Adipose tissue (tissue), 3 donors: Measurements from ENCODE around the gene BCOR. TPM values are rescaled to one million over a fixed set of nuclear protein-coding genes. Genes with fewer than 3 reads are reported as not detected.

ENCODE experiments used
- H3K27ac ChIP-seq: one replicate; pipeline ENCODE4 v1.5.1; 2013; ENCODE audit warnings: low read depth, low read length
- WGBS, 3 donors: extraction: QIAGEN DNeasy Blood & Tissue Kit; methylation state at CpG; one replicate each; pipeline ENCODE4 v1.1.7; 2013; 5-methylcytosine and 5-hydroxymethylcytosine counted together
- polyA plus RNA-seq, 3 donors: library from polyadenylated mRNA; stranded (reverse); fragments of 200-250 nt; gene quantifications; one replicate each; pipeline ENCODE4 v1.2.3, GENCODE V29; 2013
- donor health status: healthy with polysubstance abuse.
- donor health status: Bipolar disorder and iron deficiency.
- donor health status: healthy.

Gene BCOR
- polyA plus RNA-seq, 3 donors: 5.8 to 11.8 (median 7.7) TPM

DNA sequence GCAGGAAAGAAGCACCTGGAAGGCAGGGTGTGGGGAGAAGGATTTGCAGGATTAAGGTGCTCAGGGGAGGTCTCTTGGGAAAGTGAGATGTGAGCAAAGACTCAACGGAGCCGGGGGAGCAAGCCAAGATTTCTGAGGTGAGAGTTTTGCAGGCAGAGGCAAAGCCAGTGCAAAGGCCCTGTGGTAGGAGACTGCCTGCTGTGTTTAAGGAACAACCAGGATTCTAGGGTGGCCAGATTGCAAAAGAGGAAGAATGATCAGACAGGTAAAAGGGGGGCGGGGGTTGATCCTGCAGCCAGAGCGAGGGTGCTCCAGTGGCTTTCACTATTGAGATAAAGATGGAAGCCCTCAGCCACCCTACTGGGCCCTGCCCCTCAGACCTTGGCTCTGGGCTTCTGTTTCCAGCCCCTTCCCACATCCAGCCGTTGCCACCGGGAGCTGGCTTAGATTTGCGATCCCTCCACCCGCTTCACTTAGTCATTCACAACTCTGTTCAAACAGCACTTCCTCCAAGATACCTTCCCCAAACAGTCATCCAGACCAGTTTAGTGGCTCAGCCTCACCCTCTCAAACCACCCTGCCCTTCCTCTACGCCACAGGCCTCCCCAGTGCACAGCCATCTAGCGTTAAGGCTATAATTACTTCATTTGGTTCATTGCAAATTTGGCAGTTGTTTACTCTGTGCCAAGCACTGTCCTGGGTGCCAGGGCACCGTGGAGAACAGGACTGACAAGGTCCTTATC lies 23.3 kb upstream of the BCOR start:
- 67 to 92% (median 71%) methylated on average over 11 of the region's 11 CpGs for WGBS, 3 donors
- H3K27ac ChIP-seq: no peak overlapping the region

- no peak overlapping the region for H3K27ac ChIP-seq
- 69 to 92% (median 77%) methylated on average over 3 to 6 of the region's 6 CpGs for WGBS, 3 donors
These were observed 20.0 kb upstream of the BCOR start for GRCh38 chrX:40117715-40118285.

GRCh38 chrX:40116925-40117324 lies 19.2 kb upstream of the BCOR start:
- no peak overlapping the region for H3K27ac ChIP-seq
- WGBS, 3 donors: 73 to 96% (median 88%) methylated on average over 9 of the region's 9 CpGs

DNA sequence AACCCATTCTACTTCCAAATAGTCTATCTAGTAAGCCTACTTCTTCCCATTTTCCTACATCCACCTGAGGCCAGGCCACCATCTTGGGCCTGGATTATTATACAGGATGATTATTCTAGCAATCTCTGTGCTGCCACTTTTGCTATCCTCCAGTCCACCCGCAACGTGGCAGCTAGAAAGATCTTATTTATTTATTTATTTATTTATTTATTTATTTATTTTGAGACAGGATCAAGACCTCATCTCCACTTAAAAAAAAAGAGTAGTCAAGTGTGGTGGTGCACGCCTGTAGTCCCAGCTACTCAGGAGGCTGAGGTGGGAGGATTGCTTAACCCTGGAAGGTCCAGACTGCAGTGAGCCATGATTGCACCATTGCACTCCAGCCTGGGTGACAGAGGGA lies 15.2 kb upstream of the BCOR start:
- H3K27ac ChIP-seq: no peak overlapping the region
- 91 to 97% (median 93%) methylated on average over 3 of the region's 3 CpGs for WGBS, 3 donors

GRCh38 chrX:40111868-40112267 lies 14.1 kb upstream of the BCOR start:
- 60 to 98% (median 85%) methylated on average over 4 of the region's 4 CpGs for WGBS, 3 donors
- no peak overlapping the region for H3K27ac ChIP-seq

GRCh38 chrX:40109288-40110008 lies 11.7 kb upstream of the BCOR start:
- WGBS, 3 donors: 1 to 3% (median 1%) methylated on average over 36 to 83 of the region's 84 CpGs
- H3K27ac ChIP-seq: no peak overlapping the region

DNA sequence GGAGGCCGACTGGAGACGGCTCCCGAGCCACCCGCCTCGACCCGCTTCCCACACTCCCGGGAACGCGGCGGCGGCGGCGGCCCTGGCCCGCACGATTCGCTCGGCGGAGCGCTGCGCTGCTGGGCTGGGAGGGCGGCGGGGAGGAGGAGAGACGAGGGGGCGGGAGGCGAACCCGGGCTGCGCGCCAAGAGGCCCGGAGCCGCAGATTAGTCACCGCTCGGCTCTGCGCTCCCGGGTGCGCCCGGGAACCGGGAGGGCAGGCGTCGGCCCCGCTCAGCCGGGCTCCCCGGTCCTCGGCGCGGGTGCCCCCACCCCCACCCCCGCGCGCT lies 11.2 kb upstream of the BCOR start:
- H3K27ac ChIP-seq: no peak overlapping the region
- WGBS, 3 donors: 0 to 12% (median 1%) methylated on average over 5 to 36 of the region's 48 CpGs

GRCh38 chrX:40108162-40108958 lies 10.6 kb upstream of the BCOR start:
- 7 to 30% (median 14%) methylated on average over 44 to 66 of the region's 66 CpGs for WGBS, 3 donors
- H3K27ac ChIP-seq: no peak overlapping the region

DNA sequence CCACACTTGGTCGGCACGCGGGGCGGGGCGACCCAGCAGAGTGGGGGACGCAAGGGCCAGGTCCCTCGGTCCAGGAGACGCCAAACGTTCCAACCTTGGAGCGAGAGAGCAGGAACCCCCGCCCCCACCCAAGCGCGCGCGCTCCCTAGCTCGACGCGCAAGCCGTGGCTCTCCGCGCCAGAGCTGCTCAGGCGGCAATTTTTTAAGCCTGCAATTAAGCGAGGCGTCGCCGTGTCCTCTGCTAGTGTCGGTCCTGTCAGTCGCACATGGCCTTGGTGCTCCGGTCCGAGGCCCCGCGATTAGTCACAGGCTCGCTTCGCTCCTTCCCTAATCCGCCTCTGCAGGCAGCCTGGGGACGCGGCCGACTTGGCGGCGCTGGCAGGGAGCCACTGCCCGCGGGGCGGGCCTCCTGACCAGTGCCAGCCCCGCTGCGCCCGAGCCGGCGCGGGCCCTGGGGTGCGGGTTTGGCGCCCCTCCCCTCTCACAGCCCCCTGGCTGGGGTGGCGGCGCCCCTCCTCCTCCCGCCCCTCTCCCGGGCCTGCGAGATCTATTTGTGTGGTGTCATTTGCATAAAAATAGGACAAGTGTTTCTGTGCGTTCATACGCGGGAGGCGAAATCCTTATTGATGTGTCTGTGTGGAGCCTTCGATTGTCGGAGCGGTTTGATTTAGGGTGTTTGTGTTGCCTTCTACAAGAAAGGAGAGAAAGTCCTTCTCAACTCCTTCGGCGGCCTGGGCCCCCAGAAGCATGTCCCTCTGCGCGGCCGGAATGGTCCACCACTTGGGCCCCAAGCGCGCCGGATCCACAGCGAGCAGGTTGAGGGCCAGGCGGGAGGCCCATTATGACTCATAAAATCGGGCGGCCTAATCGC lies 9.8 kb upstream of the BCOR start:
- no peak overlapping the region for H3K27ac ChIP-seq
- WGBS, 3 donors: 4 to 15% (median 12%) methylated on average over 47 to 75 of the region's 76 CpGs

- 2 to 9% (median 2%) methylated on average over 13 to 36 of the region's 36 CpGs for WGBS, 3 donors
- no peak overlapping the region for H3K27ac ChIP-seq
These were observed 9.0 kb upstream of the BCOR start for GRCh38 chrX:40106676-40107290.

DNA sequence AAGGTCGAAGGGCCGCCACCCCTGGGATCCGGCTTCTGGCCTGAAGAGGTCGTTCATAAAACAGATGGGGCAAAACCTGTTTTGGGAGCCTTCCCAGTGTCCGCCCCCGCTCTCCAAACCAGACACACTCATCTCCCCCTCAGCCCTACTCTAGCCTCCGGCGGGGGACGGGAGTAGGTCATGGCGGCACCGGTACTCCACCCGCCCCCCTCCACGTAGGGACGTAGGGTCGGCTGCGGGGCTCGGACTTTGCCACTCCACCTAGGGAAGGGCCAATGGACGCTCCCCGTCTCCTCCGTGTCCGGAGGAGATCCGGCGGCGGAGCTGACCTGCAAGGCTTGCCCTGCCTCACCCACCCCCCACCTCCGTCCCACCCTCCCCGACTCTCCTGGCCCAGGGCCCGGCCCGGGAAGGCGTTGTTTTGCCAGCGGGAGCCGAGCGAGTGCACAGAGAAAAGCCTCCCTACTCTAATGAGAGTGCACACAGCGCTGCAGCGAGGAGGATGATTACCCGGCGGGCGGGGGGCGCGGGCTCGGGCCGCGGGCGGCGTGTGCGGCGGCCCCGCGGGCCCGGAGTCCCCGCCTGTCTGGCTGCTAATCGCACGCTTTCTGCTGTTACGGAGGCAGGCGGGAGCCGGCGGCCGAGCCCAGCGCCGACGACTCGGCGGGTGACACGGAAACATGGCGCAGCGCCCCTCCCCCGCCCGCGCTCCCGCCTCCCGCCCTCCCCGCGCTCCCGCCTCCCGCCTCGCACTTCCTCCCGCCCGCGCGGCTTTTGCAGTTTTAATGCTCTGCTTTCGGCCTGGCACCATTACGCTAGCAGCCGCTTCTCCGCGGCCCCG lies 8.3 kb upstream of the BCOR start:
- H3K27ac ChIP-seq: no peak overlapping the region
- 0 to 4% (median 1%) methylated on average over 37 to 83 of the region's 85 CpGs for WGBS, 3 donors

DNA sequence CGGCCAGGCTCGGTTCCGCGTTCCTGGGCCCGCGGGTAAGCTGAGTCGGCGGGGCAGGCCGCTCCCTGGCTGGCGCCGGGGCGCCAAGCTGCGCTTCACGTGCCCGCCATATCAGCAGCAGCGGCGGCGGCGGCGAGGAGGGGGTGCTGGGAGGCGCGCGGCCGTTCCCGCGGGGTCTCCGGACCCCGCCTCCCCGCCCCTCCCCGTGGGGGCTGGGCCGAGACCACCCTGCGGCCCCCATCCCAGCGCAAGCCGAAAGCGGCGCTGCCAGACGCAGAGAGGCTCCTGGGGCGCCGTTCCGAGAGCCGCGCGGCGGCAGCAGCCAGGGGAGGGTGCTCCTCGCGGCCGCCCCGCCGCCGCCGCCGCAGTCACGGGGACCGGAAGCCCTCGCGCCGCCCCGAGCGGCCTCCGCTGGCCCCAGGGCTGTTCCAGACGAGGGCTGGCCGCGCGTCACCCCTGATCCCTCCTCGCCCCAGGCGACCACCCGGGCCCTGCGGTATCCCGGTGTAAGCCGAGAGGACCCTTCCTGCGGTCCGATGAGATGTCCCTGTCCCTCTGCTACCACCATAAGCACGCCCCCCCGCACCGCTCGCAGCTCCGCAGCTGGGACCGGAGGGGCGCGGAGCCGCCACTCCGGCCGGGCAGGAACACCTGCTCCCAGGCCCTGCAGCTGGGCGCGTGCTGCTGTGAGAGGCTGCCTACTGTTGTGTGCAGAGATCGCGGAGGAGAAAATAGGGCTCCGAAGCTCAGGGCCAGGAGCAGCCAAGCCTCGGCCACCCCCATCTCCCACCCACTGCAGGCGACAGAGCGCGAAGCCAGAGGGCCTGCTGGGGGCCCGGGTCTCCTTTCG lies 7.5 kb upstream of the BCOR start:
- 0 to 5% (median 3%) methylated on average over 15 to 87 of the region's 94 CpGs for WGBS, 3 donors

GRCh38 chrX:40104630-40104984 lies 6.8 kb upstream of the BCOR start:
- WGBS, 3 donors: 1 to 9% (median 7%) methylated on average over 13 to 39 of the region's 39 CpGs
- no peak overlapping the region for H3K27ac ChIP-seq

More for the DNA sequence above, 7.5 kb upstream of the BCOR start:
- no peak overlapping the region for H3K27ac ChIP-seq

- 52 to 92% (median 74%) methylated on average over 19 to 22 of the region's 22 CpGs for WGBS, 3 donors
These were observed 6.0 kb upstream of the BCOR start for GRCh38 chrX:40103565-40104323.

More at GRCh38 chrX:40103565-40104323, 6.0 kb upstream of the BCOR start:
- H3K27ac ChIP-seq: no peak overlapping the region
